ENCODE results near the gene FAM241B.

The FAM241B gene

DNA sequence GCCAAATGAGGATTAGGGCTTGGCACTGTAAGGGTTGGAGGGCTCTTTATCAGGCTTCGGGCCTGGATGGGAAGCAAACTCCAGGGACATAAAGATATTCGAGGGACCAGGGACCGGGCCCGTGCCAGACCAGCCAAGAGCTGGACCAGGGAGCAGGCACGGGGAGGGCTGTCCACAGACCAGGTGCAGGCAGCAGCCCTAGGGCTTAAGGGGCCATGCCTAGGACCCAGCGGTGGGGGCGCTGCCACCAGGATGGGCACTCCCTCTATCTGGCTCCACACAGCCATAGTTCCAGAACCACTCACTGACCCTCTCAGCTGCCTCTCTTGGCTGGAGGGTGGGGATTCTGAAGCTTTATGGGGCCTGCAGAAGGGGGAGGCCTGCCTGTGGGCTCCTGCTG, 32.9 kb downstream of the FAM241B start:
- H3K27ac ChIP-seq, result peak overlapping the region; percentile 20; the same call in 1 of the 2 replicates
- TF ChIP-seq, protein P1, sequence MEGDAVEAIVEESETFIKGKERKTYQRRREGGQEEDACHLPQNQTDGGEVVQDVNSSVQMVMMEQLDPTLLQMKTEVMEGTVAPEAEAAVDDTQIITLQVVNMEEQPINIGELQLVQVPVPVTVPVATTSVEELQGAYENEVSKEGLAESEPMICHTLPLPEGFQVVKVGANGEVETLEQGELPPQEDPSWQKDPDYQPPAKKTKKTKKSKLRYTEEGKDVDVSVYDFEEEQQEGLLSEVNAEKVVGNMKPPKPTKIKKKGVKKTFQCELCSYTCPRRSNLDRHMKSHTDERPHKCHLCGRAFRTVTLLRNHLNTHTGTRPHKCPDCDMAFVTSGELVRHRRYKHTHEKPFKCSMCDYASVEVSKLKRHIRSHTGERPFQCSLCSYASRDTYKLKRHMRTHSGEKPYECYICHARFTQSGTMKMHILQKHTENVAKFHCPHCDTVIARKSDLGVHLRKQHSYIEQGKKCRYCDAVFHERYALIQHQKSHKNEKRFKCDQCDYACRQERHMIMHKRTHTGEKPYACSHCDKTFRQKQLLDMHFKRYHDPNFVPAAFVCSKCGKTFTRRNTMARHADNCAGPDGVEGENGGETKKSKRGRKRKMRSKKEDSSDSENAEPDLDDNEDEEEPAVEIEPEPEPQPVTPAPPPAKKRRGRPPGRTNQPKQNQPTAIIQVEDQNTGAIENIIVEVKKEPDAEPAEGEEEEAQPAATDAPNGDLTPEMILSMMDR (conservative IDR thresholded peaks at IDR 0.05), result no peak

- TF ChIP-seq, protein P1 (conservative IDR thresholded peaks at IDR 0.05), result no peak
- H3K27ac ChIP-seq, result no peak overlapping the region
Observed at GRCh38 chr10:69663369-69663947, 33.4 kb downstream of the FAM241B start.

DNA sequence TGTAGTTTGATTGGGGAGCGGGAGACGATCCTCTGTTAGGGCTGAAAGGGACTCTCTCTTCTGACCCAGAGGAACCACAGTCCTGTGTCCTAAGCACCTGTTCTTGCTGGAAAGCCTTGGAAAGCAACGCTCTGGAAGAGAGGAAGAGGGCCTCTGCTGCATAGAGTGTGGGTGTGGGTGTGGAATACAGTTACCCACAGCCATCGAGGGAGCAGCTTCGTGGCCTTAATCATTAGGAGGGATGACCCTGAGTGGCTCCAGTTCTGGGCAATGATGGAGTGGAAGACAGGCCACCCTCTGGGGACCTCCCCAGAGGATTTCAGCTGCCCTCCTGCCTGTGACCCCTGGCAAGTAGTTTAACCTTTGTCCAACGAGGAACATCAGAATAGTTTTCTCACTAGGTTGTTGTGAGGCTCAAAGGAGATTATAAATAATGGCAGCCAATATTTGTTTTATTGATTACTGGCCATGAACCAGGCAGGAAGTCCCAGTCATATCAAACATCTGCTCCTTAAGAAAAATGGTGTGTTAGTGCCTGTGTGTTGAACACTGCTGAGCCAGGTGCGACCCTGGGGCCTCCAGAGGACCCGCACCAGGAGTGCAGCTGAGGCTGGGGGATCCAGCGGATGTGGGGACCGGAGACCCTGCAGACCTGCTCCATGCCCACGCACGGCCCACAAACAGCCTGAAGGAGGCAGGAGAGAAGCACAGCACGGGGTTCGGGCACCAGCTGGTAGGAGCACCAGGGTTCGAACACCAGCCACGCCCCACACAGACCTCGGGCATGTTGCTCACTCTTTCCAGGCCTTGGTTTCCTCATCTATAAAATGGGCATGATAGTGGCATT, 35.6 kb downstream of the FAM241B start:
- H3K27ac ChIP-seq, result no peak overlapping the region
- TF ChIP-seq, protein P1 (conservative IDR thresholded peaks at IDR 0.05), result no peak

DNA sequence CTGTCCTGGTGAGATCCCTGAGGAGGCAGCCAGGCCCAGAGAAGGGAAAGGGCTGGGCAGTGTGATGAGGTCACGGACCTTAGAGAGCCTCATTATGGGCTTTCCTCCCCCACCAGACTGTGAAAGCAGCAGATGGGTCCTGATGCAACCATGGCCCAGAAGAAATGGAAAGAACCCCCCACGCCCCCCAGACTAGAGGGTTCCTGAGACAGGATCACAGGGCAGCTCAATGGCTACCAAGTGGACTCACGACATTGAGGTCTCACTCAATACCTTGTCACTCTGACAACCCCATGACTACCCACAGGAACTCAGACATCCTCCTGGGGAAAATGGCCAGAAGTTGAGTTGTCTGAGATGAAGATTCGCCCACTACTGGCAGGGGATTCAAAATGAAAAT, 36.7 kb downstream of the FAM241B start:
- H3K27ac ChIP-seq, result no peak overlapping the region
- TF ChIP-seq, protein P1 (conservative IDR thresholded peaks at IDR 0.05), result no peak

- H3K27ac ChIP-seq, result no peak overlapping the region
- TF ChIP-seq, protein P1 (conservative IDR thresholded peaks at IDR 0.05), result no peak
Observed at GRCh38 chr10:69668721-69669120, 38.7 kb downstream of the FAM241B start.

DNA sequence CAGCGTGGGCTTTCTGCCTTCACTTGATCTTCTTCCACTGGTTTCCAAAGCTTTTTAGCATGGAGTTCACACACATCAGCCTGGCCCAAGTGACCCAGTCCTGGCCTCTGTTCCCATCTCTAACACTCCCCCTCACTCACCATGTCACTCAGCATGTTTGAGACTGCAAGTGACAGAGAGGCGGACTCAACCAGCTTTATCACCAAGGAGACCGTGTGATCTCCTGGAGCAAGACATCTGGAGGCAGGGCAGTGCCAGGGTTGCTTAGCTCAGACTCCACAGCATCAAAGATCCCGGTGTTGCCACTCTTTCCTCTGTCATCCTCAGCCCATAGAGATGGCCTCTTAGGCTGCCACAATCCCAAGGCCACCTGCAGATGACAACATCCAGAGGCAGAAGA, 39.4 kb downstream of the FAM241B start:
- TF ChIP-seq, protein P1 (conservative IDR thresholded peaks at IDR 0.05), result no peak
- no peak overlapping the region for H3K27ac ChIP-seq

- TF ChIP-seq, protein P1 (conservative IDR thresholded peaks at IDR 0.05), result no peak
- H3K27ac ChIP-seq, result no peak overlapping the region
Observed at GRCh38 chr10:69673521-69673920, 43.5 kb downstream of the FAM241B start.
